ENCODE measurements around the gene ZBTB7C.

Gene ZBTB7C

DNA sequence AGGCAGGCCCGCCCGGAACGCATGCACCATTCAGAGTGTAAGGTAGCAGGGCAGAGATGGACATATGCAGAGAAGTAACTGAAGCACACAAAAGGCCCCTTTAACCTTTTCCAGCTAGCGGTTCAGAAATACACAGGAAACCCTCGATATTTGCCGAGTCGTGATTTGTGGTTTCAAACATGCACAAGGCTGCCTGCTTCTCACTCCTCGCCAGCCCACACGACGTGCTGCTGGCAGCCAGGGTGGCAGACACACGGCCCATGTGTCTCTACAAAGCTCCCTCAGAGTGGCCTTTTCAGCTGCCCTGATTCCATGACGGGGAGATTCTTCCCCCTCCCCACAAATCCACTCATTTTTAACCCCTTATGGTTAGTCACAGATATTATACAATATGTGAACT is 23.6 kb downstream of the ZBTB7C start:
- peak; percentile 49 for DNase-seq

GRCh38 chr18:48376934-48377333 is 32.2 kb downstream of the ZBTB7C start:
- no peak for DNase-seq

- no peak for DNase-seq
Measured at GRCh38 chr18:48376406-48376805, 32.8 kb downstream of the ZBTB7C start.

GRCh38 chr18:48375150-48375800 is 33.9 kb downstream of the ZBTB7C start:
- DNase-seq = no peak

DNA sequence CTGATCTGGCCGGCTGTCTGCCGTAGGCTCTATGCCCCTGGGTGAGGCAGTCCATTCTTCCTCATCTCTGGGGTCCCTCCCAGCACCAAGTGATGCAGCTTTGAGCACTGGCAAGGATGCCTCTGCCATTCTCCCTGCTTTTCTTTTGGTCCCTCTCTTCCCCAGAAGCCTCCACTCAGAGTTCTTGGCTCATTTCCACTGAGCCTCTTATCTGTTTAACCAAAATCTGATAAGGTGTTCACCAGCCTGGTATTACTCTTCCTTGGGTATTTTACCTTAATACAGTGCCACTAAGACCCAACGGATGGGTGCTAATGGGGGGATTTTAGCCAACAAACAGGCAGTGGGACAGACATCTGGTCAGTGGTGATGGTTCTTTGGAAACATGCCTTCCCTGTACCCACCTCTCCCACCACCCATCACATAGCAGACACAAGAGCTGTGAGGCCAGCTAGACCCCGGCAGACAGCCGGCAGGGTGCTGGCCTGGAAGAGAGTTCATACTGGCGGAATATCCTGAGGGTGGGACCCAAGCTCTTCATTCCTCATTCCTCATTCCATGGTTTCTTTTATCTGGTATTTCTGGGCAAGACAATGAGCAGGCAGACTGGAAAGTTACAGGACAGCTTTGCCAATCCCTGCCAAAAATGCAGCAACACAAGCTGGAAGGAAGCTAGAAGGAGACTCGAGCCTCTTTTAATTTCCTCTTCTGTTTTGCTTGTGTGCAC is 34.6 kb downstream of the ZBTB7C start:
- no peak for DNase-seq

- no peak for DNase-seq
Measured at GRCh38 chr18:48371854-48372602, 37.2 kb downstream of the ZBTB7C start.

DNA sequence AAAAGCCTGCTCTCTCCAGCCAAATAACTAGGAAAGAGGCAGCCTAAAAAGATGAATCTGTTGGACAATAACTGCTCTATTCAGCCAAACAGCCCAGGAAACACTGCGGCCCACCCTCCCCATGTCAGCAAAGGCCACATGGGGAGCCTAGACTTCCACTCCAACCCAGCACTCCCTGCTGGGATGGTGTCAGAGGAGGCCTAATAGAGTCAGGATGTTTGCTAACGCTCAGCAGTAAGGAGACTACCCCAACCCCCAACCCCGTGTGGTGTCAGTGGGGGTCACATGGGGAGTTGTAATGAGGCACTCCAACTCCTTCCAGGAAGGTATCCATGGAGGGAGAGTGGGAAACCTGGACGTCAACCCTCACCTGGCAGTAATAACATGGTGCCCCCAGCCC is 41.6 kb downstream of the ZBTB7C start:
- DNase-seq = no peak

DNA sequence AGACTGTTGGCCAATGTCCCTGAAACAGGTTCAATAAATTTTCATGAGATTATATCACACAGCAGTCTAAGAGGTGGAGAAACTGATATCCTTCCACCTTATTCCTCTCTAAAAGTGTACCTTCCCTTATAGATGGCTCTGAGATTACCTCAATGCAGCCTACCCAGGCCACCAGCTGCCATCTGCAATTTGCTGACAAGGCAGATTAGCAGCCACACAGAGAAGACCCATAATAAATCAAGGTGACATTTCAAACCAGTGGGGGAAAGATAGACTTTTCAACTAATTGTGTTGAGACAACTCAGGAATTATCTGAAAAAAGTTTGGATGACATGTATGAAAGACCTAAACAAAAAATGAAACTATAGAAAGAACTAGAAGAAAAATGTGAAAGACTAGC is 43.2 kb downstream of the ZBTB7C start:
- no peak for DNase-seq

DNA sequence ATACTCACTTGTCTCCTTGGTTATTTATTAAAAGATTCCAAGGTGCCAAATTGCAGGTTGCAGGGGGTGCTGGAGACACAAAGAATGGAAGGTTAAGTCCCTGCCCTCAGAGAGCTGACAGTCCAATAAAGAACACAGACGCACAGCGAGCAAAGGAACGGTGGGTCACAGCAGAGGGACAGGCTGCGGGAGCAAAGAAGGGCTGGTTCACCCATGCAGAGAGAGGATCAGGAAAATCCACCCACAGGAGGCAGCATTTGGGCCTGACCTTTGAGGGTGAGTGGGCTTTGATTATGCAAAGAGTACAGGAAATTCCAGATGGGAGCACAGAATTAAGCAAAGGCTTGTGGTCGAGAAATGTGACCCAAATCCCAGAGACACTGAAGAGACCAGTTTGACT is 45.0 kb downstream of the ZBTB7C start:
- DNase-seq = no peak

DNA sequence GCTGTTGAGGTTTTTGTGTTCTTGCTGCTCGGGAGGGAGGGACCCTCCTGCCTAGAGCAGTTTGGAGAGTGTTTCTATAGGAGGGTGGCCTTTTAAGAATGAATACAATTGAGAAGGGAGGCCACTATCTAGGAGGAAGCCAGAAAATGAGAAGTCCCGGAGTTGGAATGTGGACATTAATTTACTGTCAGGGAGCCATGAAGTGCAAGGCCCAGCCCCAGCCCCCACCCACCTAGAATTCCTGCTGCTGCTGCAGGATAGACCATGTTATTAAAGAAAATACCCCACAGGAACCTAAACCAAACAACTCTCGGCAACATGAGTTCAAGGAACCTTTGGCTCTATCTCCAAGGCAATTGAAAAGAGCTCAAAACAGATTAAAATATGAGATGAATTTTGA is 46.0 kb downstream of the ZBTB7C start:
- no peak for DNase-seq

DNA sequence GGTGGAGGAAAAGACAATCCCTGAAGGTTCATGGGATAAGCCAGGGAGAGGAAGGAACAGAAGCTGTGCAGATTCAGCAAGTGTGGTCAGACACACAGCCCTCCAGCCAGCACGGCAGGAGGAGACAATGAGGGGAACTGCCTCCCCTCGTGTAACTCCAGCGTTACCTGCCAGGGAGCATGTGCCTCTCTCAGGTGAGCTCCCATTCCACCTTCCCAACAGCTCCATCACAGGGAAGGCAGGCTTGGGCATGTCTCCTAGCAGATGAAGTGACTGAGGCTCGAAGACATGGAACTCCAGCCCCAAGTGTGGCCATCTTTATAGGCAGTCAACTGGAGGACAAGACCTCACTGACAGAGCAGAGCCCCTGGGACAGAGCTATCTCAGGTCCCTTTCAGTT is 47.4 kb downstream of the ZBTB7C start:
- no peak for DNase-seq

DNA sequence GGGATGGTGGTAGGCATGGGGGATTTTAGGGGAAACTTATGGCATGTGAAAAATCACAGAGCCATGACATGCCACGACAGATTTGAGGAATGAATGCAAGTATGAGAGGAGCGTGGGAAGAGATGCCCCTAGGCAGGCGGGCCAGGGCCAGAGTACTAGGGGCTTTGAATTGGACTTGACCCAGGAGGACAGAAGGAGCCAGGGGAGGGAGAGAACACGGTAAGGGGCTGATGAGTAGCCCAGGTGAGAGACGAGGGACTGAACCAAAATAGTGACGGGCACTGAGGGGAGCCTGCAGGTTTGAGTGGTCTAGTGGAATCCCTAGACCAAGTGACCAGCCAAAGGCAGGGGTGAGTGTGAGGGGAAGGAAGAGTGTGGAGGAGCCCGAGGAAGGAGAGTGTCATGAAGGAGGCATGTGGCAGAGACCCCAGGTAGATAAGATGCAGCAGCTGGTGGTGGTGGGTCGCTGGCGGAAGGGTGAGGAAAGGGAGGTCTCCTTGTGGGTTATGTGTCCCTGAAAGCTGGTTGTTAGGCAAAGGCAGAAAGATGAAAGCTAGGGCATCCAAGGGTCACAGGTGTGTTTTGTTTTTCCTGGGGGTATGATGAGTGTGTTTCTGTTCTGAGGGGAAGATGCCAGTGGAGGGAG is 48.7 kb downstream of the ZBTB7C start:
- no peak for DNase-seq

- DNase-seq = no peak
Measured at GRCh38 chr18:48359626-48360025, 49.6 kb downstream of the ZBTB7C start.

DNA sequence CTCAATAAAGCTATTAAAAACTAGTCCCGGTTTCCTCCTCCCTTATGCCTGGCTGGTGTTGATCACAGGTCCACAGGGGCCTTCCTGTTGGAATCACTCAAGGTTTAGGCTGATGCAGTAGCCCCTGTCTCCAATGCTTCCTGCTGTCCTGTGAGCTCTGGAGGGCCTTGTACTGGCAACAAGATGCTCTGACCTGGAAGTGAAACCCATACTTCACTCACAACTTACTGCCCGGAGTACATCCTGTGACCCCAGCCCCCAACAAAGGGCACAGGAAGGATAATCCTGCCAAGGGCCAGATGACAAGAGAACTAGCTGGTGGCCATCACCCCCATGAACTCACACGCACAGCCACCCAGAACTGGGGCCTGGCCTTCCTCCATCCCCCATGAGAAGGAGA is 50.3 kb downstream of the ZBTB7C start:
- no peak for DNase-seq

- DNase-seq = no peak
Measured at GRCh38 chr18:48356909-48357631, 52.1 kb downstream of the ZBTB7C start.

DNA sequence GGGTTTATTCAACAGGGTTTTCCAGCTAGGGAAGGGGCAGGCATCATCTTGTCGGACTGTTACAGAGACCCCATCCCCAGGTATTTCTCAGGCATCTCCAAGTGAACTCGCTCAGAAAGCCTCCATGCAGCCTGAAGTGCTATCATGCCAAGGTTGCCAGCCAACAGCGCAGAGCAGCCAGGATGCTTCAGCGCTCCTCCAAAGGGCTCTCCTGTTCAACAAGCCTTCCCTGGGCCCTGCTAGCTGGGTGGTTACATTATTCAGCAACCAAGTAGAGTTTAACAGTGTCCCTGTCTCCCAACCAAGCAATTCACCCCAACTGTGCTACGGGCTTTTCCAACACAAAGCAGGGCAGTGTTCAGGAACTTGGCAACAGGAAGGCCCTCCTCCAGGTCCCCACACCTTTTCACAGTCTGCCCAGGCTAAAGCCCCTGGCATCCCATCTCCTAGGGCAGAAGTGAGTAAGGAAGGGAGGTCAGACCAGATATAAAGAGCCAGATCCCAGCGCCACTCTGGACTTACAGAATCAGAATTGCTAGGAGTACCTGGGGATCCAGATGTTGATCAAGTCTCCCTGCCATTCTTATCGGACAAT is 52.9 kb downstream of the ZBTB7C start:
- no peak for DNase-seq

DNA sequence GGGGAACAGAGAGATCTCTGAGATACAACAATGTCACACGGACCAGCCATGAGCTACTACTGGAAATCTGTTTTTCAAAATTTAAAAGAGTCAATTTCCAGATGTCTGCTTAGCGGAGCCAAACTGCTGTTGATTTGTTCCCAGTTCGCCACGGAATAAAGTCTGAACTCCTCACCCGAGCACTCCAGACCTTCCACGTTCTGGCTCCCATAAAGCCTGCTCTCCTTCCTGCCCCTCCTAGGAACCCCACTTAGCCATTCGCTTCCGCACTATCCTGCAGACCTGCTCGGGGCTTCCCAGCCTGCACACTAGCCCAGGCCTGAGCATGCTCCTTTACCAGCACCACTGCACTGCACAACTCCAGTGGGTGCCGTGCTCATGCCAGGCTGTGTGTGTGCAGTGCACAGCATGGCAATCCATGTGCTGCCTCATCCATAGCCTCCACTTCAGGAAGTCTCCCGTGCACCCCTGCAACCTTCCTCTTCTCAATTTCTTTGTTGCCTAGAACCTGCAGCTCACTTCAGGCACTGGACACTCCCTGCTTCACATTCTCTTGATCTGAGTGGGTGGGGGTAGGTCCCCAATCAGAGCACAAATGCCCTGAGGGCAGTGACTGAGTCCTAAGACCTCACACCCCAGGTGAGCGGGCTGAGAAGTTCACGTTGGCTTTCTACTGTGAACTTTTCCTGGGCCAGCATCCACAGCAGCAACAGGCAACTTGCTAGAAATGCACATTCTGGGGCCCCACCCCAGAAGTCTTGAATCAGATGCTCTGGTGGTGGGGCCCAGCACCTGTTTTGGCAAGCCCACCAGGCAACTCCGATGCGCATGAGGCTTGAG is 53.7 kb downstream of the ZBTB7C start:
- DNase-seq = peak; percentile 54

- DNase-seq = no peak
Measured at GRCh38 chr18:48354746-48355260, 54.4 kb downstream of the ZBTB7C start.

DNA sequence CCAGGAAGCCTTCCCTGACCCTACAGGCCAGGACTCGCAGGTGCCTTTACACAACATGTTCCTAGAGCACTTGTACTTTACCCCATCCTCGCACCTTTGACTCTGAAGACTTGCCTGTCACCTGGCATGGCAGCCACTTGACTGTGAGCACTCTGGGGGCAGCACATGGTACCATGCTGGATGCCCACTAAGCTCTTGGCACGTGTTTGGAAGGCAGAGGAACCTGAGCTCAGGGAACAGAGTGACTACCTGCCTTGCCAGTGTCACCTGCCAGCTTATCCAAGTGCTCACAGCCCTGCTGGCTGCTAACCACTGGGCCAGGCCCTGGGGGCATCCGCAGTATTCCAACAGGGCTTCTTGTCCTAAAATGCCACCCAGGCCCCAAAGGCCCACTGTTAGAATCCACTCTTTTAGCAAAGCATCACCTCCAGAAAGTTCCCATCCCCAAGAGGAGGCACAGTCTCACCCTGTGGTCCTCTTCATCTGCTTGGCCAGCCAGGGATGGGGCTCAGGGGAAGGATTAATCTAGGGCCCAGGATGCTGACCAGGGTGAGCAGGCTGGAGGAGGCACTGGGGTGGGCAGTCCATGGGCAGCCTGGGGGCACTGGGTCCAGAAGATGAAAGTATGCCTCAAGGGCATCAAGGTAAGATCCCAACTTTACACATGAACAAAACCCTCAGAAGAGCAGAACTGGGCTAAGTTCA is 57.0 kb downstream of the ZBTB7C start:
- DNase-seq = no peak

- no peak for DNase-seq
Measured at GRCh38 chr18:48351216-48352050, 57.8 kb downstream of the ZBTB7C start.
